Fibroblast of skin of left quadriceps (primary cell): ENCODE results near the gene DCAF10.
"Not testable (repeated sequence)": the region's sequence is repeated elsewhere in the genome, so short reads cannot be mapped to it uniquely, and the experiment has no call there.

Experiments
- DNase-seq, 2 experiments: peaks; one replicate each; pipeline ENCODE4 v3.0.0-alpha.2; 2013; ENCODE audit warnings: low read depth in 2 of 2

DCAF10 gene, protein sequence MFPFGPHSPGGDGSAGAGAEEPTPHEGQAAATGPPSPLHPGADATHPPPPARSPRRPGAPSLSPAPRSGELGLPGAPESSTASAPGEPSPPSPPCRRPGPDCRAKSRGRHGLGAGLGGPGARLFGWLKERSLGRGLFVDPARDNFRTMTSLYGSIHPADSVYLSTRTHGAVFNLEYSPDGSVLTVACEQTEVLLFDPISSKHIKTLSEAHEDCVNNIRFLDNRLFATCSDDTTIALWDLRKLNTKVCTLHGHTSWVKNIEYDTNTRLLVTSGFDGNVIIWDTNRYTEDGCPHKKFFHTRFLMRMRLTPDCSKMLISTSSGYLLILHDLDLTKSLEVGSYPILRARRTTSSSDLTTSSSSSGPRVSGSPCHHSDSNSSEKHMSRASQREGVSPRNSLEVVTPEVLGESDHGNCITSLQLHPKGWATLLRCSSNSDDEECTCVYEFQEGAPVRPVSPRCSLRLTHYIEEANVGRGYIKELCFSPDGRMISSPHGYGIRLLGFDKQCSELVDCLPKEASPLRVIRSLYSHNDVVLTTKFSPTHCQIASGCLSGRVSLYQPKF

DNA sequence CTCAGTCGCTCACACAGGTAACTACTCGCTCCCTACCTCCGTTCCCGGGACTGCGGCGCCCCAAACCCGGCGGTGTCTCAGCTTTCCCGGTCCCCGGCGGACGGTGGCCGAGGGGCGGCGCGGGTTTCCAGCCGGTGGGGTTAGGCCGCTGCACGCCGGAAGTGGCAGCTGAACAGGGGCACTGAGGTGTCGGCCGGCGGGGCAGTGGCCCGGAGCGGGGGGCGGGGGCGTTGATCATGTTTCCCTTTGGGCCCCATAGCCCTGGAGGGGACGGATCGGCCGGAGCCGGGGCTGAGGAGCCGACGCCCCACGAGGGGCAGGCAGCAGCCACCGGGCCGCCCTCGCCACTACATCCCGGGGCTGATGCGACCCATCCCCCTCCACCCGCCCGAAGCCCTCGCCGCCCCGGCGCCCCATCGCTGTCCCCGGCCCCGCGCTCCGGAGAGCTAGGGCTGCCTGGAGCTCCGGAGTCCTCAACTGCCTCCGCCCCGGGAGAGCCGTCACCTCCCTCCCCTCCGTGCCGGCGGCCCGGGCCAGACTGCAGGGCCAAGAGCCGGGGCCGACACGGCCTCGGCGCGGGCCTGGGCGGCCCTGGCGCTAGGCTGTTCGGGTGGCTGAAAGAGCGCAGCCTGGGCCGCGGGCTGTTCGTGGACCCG, at the start of gene DCAF10:
Gene DCAF10, plus strand, starts transcription at position 167 of the 656 bp plus-strand sequence. Its CDS starts 70 bp downstream, at position 237.
- DNase-seq, result peak; percentile 59 to 60

DNA sequence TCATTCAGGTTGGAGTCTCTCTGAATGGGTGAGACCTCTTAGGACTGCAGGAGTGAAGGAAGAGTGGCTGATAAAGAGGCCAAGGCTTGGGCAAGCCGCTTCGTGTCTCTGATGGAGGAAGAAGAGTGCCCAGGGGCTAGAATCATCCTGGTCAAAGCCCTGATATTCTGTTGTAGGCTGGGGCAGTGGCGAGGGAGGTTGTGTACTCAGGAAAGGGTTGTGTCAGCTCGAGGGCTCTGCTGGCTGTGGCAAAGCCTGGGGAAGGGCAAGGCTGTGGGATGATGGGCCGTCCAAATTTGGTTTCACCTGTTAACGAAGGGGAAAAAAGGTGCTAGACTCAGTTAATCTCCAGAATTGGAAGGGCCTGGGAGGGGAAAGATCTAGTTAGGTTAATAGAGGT, 49.4 kb upstream of the DCAF10 start:
- no peak for DNase-seq

DNA sequence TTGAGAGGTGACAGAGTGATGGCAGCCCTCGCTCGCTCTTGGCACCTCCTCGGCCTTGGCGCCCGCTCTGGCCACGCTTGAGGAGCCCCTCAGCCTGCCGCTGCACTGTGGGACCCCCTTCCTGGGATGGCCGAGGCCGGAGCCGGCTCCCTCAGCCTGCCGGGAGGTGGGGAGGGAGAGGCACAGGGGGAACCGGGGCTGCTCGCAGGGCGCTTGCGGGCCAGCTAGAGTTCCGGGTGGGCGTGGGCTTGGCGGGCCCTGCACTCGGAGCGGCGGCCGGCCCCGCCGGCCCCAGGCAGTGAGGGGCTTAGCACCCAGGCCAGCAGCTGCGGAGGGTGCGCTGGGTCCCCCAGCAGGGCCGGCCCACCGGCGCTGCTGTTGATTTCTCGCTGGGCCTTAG, 48.9 kb upstream of the DCAF10 start:
- DNase-seq, result not testable (repeated sequence)

DNA sequence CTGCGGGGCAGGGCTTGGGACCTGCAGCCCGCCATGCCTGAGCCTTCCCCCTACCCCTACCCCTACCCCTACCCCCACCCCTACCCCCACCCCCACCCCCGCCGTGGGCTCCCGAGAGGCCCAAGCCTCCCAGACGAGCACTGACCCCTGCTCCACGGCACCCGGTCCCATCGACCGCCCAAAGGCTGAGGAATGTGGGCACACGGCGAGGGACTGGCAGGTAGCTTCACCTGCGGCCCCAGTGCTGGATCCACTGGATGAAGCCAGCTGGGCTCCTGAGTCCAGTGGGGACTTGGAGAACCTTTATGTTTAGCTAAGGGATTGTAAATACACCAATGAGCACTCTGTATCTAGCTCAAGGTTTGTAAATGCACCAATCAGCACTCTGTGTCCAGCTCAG, 48.5 kb upstream of the DCAF10 start:
- not testable (repeated sequence) for DNase-seq

DNA sequence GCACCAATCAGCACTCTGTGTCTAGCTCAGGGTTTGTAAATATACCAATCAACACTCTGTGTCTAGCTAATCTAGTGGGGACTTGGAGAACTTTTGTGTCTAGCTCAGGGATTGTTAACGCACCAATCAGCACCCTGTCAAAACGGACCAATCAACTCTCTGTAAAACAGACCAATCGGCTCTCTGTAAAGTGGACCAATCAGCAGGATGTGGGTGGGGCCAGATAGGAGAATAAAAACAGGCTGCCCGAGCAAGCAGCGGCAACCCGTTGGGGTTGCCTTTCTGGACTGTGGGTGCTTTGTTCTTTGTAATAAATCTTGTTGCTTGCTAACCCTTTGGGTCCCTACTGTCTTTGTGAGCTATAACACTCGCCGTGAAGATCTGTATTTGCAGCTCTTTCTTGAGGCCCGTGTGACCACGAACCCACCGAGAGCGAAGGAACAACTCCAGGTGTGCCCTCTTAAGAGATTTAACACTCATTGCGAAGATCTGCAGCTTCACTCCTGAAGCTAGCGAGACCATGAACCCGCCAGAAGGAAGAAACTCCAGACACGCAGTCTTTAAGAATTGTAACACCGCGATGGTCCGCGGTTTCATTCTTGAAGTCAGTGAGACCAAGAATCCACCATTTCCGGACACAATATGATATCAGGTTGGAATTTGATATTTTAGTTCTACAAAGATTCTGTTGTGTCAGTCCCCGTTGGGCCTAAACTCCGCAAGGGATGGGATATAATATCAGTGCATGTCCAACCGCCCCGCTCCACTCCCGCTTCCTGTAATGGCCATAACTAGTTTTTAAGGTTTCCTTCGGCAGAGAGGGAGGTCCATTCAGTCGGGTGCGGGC, 47.7 kb upstream of the DCAF10 start:
- DNase-seq, result no peak

DNA sequence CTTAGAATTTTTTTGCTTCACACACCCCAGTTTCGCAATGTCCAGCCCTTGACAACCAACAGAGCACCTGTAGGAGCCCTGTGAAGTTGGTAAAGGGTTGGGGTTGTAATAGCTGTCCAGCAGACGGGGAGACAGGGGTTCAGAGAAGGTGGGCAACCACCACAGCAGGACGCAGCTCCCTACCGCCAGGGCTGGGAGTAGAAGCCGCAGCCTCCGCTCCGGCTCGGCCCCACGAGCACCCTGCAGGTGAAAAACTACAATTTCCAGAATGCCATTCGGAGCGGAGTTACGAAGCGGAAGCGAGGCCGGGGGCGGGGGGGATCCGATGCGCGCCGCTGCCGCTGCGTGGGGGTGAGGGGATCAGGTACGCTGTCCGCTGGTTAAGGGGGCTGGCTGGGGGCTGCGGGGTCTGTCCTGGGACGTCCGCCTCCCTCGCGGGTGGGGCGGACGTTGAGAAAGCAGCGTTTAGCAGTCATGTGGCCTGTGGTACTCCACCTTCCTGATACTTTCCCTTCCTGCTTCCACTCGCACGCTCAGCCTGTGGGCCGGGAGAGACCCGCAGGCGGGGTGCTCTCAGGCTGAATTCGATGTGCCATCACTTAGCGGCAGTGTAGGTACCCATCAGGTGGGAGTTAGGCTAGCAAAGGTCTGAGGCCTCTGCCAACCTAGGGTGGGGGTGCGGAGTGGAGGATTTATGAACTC, 47.0 kb upstream of the DCAF10 start, which contains the start of gene TRMT10B:
Gene TRMT10B, plus strand, starts transcription at position 317 of the 702 bp plus-strand sequence. CDS start 8,127 bp downstream, outside the sequence.
- peak; percentile 28 to 31 for DNase-seq

DNA sequence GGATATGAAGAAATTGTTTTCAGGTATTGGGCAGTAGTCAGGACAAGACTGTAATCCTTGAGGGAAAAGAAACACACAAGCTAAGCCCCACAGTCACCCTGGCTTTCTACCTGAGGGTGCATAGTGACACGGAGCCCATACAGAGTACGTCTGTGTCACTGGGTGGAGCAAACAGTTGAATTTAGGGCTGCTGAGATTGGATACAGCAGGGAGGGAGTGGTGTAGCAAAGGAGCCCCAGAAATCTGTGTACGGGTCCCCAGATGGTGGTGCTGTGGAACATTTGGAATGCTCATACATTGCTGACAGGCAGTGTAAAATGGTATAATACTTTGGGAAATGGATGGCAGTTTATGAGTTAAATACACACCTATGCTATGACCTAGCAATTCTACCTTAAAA, 41.9 kb upstream of the DCAF10 start:
- no peak for DNase-seq

DNA sequence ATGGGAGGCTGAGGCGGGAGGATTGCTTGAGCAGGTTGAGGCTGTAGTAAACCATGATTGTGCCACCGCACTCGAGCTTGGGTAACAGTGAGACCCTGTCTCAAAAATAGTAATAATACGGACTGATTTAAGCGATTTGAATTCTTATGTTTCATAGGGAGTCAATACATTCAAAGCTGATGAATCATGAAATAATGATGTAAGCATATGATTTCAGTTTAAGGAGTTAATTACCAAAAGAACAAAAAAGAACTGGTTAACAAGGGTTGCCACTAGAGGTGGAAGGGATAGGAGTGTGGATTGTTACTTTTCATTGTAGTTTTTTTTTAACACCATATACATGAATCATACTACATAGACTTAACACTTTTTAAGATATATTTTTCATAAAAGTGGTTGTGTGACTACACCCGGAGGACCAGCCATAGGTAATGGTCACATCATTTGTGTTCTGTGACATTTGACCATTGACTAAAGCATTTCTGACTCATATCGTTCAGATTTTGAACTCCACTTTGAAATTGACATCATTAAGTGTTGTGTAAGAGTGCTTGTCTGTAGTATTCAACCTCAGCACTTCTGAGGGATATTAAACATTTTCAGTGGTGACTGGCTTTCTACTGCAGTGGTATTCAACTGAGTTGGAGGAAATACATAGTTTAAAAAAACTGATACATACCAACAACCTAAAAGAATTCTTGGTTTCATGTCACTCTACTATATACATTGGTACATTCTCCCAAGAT, 40.0 kb upstream of the DCAF10 start:
- DNase-seq, result peak in 1 of 2 experiments; percentile 16

DNA sequence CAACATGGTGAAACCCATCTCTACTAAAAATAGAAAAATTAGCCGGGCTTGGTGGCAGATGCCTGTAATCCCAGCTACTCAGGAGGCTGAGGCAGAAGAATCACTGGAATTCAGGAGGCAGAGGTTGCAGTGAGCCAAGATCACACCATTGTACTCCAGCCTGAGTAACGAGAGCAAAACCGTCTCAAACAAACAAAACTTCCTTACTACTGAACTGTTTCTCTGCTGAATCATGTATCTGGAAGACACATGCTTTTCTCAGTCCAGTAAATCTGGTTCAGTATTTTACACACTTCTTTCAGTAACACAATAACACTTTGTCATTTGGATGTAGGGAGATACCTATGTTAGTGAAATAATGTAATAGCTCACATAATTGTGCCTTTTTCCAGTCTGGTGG, 39.1 kb upstream of the DCAF10 start:
- peak in 1 of 2 experiments; percentile 12 for DNase-seq

DNA sequence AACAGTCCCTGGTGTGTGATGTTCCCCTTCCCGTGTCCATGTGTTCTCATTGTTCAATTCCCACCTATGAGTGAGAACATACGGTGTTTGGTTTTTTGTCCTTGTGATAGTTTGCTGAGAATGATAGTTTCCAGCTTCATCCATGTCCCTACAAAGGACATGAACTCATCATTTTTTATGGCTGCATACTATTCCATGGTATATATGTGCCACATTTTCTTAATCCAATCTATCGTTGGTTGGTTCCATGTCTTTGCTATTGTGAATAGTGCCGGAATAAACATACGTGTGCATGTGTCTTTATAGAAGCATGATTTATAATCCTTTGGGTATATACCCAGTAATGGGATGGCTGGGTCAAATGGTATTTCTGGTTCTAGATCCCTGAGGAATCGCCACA, 35.3 kb upstream of the DCAF10 start:
- DNase-seq, result not testable (repeated sequence)

DNA sequence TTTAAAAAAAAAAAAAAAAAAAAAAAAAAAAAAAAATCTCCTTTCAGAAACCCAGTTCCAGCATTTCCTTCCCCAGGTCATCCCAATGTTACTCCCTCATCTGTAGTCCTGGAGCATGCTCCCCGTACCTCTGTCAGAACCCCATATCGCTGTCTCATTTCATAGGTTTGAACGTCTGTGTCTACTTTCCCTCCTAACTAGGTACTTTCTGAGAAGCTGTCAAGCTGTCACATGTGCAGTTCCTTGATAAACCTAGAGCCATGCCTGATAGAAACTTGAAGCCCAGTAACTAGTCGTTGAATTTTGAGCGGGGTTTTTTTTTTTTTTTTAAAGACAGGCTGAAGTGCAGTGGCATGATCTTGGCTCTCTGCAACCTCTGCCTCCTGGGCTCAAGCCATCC, 31.3 kb upstream of the DCAF10 start:
- DNase-seq, result no peak

DNA sequence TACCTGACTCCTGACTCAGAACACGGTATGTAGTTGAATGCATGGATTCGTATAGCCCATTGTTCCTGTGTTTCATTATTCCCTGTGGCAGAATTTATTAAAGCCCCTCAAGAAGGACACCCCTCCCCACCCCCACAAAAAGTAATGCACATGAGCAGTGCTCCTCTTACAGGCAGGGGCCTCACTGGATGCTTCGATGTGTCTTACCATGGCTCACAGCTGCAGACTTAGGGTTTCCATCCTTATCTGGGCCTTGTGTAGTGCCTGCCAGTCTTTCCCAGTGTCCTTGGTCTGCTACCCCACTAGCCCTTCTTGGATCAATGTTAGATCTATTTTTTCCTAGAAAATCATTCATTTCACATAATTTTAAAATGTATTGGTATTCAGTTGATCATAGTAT, 30.6 kb upstream of the DCAF10 start:
- no peak for DNase-seq

DNA sequence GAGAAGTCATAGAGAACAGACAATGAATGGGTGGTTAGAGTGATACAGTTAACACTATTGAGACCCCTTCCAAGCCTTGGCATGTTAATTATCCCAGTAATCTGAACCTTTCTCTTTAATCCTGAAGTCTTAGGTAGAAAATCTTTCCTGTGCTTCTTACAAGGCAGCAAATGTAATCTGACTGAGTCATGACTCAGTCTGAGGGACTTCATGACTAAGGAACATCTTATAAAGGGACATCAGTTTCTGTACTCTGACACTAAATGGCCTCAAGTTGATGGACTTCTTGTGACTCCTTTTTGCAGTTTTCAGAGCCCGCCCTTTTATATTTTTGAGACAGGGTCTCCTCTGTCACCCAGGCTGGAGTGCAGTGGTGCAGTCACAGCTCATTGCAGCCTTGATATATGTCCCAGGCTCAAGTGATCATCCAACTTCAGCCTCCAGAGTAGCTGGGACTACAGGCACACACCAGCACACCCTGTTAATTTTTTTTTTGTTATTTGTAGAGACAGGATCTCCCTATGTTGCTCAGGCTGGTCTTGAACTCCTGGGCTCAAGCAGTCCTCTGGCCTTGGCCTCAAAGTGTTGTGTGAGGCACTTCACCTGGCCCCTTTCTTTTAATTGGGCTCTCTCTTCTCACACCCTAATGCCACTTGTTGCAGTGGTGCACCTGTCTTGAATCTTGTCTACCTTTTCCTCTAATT, 25.2 kb upstream of the DCAF10 start:
- DNase-seq, result no peak

DNA sequence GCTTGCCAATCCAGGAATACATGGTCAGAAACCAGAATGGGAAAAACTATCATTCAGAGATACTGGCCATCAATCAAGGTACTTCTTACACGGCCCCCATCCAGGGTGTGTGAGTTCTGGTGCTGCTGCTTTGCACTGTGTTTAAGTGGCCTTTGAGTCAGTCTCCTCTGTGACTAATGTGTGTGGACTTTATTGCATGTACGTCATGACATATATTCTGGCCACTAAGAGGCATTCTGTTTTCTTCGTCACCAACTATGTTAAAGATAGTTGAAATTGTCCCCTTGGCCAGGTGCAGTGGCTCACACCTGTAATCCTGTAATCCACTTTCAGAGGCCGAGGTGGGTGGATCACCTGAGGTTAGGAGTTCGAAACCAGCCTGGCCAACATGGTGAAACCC, 24.3 kb upstream of the DCAF10 start:
- no peak for DNase-seq

DNA sequence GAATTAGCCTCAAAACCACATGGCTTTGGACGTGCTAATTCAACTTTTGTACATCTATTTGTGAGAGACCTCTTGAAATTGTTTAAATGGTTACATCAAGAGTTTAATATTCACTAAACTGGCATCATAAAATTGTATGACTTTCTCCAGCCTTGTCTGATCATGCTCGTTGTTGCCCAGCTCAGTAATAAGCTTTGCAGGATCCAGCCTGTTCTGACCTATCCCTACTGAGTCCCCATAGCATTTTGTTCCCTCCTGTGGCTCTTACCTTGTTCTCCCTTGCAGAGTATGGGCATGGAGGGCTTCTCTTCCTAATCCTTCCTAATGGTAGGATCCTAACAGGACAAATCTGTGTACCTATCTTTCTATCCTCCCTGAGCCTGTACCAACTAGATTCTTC, 22.1 kb upstream of the DCAF10 start:
- no peak for DNase-seq

DNA sequence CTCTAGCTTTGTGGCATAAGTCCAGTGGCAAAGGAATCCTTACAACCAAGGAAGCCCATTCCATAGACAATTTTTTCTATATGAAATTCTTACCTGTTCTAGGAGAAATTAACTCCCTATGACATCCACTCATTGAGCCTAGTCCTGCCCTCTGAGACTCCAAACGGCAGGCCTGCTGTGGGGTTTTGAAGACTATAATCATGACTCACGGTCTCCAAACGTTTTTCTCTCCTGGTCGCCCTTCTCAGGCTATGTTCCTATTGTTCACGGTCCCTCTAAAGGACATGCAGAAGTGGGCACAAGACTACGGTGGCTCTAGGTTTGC, 16.3 kb upstream of the DCAF10 start:
- DNase-seq, result no peak

DNA sequence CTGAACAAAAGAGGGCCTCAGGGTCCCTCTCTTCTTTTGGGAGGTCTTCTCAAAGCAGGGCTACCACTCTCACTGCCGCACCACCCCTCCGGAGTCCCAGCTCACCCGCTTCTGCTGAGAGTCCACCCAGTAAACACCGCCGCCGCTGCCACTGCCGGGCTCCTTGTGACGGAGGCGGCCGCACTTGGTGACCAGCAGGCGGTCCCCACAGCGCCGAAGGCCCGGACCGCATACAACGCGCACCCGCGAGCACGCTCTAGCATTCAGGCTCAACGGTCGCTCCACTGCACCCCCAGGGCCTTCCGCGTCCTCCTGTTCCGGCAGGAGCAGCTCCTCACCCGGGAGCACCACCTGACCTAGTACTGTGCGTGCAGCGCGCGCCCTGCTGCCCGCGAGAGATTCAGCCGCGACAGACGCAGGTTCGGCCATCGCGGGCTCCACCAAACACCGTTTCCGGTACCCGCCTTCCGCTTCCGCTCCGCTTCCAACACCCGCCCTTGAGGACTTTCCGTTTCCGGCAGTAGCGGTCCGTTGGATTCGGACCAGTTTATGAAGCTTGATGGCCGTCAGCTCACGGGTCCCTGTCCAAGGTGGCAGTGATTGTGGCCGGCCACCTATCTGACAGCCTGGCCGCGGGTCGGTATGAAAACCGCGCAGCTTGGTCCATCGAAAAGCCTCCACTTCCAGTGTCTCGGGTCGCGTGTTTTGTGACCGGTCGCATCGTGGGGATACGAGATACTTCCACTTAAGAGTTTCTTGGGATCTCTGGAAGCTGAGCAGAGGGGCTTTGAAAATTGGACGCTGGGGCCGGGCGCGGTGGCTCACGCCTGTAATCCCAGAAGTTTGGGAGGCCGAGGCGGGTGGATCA, 15.7 kb upstream of the DCAF10 start, which contains the start of gene EXOSC3:
Gene EXOSC3, minus strand, starts transcription at position 449 of the 868 bp plus-strand sequence. Its CDS starts 20 bp downstream, at position 429.
- peak; percentile 62 to 70 for DNase-seq

DNA sequence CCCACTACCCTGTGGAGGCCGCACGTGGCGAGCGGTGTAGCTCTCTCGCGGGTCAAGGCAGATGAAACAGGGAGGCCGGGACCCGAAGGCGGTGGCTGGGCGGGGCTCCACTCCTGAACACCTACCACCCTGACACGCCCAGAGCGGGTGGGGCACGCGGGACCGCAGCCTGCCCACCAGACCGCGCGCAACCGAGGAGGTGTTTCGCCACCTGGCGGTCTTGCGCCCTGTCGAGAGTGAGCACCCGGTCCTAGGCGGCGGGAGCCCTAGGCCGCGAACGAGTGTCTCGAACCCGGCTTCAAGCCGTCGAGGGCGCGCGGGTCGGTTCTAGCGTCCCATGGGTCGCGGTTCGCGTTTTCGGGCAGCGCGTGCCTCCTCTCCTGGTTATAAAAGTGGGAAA, 13.5 kb upstream of the DCAF10 start:
- DNase-seq, result no peak

DNA sequence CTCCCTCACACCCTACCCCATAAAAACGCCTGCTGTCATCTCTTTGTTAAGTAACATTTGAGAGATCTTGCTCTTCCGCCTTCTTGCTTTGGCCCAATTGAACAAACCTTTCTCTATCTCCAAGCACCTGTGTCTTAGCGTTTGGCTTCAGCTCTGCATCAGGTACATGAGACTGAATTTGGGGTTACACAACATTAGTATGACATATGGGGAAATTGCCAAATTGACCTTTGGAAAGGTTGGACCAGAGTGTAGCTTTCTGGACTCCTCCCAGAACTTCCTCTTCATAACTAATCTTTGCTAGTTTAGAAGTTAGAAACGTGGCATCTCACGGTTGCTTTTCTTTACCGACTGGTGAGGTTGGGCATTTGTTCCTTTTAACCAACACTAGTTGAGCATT, 12.3 kb upstream of the DCAF10 start:
- no peak for DNase-seq
